GM21529 (cell line): ENCODE results near the gene IFIT3.
A peak's percentile ranks its signal among the peaks of the same experiment; 100 is the strongest.

ENCODE experiments used
- ATAC-seq: cut with Tn5 transposase; IDR thresholded peaks from one replicate; pipeline ENCODE4 v1.9.1; 2021; ENCODE audit not compliant: unreplicated experiment

IFIT3 gene

DNA sequence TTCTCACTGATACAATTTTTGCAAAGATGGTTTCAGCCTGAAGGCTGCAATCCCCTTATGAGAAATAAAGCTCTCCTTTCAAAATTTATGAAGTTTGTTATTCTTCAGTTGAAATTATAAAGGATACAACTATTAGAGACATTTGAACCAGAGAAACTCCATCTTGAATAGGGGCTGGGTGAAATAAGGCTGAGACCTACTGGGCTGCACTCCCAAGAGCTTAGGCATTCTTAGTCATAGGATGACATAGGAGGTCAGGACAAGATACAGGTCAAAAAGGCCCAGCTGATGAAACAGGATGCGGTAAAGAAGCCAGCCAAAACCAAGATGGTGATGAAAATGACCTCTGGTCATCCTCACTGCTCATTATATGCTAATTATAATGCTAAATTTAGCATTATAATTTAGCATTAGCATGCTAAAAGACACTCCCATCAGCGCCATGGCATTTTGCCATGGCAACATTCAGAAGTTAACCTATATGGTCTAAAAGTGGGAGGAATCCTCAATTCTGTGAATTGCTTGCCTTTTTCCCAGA, 27.7 kb downstream of the IFIT3 start:
- no peak for ATAC-seq

DNA sequence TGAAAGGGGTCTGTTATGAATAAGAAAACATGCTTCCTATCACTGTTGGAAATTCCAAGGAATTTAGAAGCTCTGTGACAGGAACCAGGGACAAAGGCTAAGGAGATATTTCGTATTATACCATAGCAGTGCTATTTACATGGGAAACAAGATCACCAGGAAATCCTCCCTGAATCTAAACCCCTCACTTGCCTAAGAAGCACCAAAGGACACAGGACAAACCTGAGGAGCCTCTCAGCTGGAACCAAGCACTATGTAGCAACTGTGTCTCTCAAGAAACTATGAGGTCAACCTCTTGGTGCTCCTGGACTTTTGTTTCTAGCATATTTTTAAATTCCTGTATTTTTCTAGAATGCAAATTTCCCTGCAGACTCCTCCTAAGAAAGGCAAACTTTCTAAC, 29.3 kb downstream of the IFIT3 start:
- no peak for ATAC-seq

DNA sequence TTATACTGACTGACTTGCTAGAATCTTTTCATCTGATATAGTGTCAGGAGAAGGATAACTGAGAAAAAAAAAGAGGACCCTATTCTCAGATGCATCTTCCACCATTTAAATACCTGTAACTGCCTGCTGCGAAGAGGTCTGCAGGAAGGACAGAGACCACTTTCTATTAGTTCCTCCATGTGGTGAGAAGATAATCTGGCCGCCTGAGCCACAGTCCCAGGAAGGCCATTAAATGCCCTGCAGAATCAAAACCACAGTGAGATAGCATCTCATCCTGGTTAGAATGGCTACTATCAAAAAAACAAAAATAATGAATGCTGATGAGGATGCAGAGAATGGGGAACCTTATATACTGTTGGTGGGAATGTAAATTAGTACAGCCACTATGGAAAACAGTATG, 30.2 kb downstream of the IFIT3 start:
- no peak for ATAC-seq

DNA sequence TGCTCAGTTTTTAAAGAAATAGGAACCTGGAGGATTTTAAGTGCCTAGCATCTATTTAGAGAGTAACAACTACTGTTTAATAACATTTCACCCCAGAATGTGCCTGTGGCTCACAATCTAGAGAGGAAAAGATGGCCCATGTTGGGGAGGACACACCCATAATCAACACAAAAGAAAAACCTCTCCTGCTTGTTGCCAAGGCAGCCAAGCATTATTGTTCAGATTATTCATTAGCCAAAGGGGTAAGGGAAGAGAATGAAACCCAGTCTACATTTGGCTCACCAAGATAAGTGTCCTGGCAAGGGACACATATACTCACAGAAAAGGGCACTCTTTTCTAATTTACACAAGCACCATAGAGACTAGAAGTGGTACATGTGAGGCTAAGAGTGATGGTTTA, 32.4 kb downstream of the IFIT3 start:
- no peak for ATAC-seq

DNA sequence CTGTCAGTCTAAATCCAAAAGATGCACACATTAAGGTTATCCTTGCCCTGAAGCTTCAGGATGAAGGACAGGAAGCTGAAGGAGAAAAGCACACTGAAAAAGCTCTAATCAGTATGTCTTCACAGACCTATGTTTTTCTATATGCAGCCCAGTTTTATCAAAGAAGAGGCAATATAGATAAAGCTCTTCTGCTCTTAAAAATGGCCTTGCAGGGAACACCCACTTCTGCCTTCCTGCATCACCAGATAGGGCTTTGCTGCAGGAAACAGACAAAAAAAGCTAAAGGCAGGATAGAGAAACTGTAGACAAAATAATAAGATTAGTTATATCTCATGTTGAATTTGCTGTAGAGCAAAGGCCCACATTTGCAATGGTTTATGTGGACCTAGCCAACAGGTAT, 35.1 kb downstream of the IFIT3 start:
- no peak for ATAC-seq

DNA sequence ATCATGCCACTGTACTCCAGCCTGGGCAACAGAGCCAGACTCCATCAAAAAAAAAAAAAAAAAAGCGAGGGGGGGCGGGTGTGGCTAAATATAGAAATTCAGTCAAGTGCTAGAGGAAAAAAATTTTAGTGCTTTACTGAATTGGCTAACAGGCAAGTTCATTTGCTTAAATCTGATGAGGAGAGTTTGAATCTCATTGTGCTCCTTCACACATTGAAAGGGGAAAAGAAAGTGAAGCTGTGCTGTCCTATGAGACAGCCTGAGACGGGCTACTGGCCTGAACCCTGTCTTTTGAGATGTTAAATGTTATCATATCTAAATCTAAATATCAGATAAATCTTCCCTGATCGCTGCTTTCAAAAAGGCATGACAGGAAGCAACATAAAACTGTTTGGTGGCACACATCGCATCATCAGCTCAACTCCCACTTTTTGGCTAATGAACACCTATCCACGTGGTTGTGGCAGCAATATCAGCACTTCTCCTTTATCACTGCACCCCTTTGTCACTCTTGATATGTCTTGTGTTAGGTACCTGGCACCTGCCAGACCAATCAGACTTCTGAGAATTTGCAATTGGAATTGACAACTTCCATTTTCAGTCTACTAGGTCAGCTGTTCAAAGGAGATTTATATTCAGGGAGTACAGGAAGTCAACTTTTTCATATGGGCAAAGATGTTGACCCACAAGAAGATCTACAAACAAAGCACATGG, 36.1 kb downstream of the IFIT3 start:
- ATAC-seq: peak; percentile 43

DNA sequence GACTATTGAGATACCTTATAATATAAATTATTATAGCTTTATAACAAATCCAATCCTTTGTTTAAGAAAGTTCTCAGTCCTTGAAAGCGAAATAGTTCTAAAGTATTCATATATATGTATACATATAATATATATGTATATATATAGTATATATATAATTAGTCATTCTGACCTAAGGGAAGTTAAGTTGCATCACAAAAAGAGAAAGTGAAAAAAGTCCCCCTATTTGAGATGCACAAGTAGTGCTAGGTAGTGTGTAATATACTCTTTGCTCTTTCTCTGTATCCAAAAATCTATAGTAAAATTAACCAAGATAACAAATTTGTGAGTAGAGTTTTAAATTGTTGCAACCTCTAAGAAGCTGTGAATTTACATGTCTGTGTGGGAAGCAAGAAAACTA, 36.7 kb downstream of the IFIT3 start:
- ATAC-seq: peak; percentile 31

DNA sequence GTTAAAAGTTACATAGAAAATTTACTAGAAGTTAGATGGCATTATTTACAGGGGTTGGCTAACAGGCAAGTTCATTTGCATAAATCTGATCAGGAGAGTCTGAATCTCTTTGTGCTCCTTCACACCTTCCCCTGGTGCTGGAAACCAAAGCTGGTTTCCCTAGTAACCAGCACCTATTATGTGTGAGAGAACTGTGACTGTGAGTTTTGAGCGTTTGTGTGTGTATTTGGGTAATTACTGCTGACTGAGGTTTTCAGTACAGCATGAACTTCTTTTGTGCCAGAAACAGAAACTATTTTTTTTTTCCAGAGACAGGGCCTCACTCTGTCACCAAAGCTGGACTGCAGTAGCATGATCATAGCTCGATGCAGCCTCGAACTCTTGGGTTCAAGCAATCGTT, 39.7 kb downstream of the IFIT3 start:
- peak; percentile 65 for ATAC-seq

DNA sequence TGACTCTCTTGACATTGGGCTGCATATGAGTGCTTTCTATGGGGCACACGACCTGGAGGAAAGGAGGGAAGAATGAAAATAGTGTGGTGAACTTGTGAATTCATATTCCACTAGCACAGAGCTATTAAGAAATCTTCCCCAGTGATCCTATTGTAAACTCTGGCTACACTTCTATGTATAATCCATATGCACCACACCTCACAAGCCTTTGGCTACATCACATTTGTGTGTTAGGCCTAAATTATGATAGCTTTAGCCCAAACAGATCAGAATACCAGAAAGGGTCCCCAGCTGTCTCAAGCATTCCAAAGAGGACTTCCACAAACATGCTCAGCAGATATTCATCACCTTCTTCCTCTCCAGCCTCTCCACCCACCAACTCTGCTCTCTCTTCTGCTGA, 40.3 kb downstream of the IFIT3 start:
- no peak for ATAC-seq

DNA sequence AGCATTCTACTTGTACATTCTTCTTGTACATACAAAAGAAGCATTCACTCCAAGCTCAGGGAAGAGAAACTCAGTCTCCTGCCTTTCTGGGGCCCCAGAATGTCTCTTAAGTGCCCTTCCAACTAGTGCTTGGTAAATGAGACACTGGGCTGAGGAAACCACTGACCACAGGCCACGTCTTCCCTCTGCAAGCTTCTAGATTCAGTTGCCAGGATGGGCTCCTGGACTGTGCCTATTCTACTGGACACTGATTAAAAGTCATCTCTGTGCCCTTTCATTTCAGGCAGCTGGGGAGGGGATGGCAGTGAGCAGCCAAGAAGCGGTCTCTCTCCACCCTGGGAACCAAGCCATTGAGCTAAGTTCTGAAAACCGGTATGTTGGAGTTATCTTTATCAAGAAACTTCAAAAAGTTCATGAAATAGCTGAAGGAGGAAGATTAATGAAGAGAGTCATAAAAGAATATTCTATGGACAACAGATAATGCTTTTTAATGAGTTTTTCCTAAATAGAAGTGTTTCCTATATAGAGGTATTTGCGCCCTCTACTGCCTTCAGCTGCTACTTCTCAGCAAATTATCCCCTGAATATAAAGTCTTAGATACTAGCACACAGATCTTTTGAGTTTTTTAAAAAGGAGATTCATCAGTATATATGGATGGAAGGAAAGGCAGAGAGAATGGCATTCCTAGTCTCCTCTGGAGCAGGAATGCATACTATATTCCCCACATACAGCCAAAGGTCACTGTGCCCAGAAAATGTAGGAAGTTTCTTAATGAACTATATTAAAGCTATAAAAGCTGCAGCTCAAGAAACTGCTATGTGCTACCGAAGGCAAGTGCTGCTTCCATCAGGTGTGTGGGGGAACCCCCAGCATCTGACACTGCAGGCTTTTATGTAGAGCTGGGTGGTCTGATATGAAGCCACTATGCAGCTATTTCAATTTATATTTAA, 41.6 kb downstream of the IFIT3 start:
- ATAC-seq: no peak

DNA sequence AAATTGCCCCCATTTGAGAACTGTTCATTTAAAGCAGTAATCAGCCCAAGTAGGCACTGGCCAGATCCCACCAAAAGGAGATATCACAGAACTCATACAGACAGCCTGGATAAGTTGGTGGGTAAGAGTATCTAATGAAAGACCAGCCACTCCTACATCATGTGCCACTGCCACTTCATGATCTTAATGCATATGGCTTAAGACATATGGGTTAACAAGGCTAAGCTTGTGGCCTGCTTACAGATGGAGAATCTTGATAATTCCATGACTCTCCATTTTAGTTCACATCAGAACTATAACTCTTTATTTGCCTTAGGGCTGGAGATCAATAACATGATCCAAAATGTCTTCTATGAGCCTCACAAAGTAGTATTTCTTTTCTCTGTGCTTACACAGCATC, 43.3 kb downstream of the IFIT3 start:
- no peak for ATAC-seq

DNA sequence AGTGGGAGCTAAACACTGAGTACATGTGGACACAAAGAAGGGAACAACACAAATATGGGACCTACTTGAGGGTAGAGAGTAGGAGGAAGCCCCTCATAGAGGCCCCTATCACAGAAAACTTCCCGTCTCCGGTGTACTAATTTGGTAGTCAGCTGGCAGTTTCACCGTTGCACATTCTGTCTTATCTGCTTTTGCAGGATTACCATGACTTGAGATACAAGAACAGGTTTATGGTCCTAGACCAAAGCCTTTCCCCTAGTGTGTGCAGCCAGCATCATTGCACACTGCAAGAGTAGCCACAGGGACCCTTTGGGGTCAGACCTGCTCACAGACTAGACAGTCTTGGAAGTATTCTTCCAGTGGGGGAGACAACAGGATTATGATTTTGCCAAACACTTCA, 44.2 kb downstream of the IFIT3 start:
- ATAC-seq: no peak

DNA sequence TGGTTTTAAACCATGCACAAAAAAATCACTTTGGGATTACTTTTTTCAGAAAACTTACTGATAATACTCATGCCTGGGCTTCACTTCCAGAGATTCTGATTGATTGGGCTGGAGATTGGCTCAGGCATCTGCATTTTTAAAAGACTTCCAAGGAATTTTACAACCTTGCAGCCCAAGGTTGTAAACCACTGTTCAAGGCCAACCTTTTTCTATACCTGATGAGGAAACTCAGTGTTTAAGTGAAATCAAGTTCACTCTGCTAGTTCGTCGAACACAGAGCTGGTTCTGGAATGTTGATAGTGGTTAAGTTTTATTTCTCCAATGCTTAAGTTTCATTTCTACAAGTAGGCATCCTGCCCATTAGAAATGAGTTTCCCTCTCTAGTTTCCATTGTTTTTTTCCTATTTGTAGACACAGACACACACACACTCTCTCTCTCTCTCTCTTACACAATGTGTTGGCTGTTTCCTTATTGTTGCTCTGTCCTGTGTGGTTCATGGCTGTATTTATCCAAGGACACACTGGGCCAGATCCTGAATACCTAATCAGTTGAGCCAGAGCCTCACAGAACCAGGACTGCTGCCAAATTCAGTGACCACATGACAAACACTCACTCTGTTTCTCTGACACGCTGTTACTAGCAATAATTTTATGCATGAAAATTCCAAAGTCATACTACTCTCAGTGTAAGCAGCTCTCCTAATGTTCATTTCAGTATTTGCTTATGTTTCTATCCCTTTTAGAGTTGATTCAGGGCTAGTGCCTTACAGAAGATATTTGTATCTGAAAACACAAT, 46.3 kb downstream of the IFIT3 start:
- no peak for ATAC-seq

DNA sequence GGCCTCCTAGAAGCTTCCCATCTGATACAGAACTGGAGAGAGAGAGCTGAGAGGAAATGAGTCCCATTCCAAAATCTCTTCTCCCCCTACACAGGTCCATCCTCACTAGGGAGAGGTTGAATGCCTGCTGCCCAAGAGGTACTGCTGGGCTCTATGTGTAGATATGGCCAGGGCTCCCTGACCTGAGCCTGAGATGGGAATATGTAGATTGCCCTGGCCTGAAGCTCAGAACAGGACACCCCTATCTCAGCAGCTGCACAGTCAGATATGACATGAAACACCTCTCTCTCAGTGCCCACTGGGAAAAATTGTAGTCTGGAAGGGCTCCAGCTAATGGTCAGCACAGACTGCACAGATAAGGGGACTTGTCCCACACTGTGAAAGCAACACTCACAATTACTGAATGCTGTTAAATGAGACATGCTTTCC, 46.9 kb downstream of the IFIT3 start:
- no peak for ATAC-seq

DNA sequence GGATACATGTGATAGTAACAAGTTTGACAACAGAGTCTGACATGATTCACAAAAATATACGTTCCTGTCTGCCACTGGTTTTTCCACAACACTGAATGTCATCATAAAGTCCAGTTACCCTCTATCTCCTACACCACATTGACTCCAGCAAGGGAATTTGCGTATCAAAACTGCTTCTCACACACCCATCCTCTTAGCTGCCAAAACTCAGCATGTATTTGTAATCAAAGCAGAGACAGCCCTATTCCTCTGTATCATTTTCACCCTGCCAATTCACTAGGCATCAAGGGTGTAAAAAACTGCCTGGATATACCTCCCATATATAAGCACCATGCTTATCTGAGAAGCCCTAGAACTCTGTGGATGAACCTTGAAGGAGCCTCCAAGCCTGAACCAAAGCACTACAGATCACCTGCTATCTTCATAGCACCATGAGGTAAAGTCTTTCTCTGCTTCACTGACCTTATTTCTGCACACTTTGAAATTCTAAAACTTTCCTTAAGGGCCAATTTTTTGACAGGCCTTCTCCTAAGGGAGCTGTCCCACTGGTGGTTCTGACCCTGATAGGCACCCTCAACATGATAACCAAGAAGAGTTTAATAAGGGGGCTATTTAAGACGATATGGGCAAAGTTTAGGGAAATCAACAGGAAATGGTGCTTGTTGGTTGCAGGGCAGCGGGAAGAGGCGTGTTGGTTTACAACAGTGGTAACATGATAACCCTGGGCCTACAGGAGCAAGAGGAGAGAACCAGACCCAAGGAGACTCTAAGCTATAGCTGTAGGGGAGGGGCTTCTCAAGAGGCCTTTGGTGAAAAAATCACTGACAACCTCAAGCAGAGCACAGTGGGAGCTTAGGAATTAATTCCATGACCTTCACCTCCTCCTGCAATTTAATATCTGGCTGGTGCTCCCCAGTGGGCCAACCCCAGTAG, 50.2 kb downstream of the IFIT3 start, which contains the start of gene IFIT1B:
IFIT1B (plus strand) TSS at position 352 of the 933 bp plus-strand sequence; CDS start at position 432, 80 bp downstream.
- no peak for ATAC-seq

DNA sequence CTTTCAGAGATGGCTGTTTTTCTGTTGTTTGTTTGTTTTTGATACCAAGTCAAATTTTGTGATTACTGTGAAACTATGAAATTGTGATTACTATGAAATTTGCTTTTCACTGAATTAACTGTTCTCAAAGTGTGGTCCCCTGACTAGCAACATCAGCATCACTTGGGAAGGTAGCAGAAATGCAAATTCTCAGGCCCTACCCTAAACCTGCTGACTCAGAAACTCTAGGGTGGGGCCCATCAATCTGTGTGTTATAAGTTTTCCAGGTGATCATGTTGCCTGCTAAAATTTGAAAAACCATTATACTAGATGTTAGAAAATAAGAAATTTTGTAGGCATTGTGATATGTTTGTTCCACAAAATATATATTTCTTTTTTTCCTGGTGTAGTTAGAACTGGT, 51.3 kb downstream of the IFIT3 start:
- ATAC-seq: no peak

DNA sequence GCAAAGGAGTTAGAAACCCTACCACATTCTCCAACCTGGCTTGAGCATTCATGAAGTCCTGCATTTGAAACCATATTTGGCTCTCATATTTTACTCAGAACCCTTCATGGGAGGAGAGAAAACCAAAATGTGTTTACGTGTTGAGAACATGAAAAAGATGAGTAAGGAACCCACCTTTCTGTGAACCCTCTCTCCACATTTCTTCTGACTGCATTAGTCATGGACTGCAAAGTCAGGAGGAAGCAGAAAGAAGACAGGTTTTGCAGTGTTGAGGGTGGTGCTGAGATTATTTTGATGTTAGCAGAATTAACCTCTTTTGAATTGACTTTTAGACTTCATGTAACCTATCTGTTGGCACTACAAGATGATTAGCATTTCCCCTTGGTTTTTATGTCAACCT, 55.0 kb downstream of the IFIT3 start:
- no peak for ATAC-seq

DNA sequence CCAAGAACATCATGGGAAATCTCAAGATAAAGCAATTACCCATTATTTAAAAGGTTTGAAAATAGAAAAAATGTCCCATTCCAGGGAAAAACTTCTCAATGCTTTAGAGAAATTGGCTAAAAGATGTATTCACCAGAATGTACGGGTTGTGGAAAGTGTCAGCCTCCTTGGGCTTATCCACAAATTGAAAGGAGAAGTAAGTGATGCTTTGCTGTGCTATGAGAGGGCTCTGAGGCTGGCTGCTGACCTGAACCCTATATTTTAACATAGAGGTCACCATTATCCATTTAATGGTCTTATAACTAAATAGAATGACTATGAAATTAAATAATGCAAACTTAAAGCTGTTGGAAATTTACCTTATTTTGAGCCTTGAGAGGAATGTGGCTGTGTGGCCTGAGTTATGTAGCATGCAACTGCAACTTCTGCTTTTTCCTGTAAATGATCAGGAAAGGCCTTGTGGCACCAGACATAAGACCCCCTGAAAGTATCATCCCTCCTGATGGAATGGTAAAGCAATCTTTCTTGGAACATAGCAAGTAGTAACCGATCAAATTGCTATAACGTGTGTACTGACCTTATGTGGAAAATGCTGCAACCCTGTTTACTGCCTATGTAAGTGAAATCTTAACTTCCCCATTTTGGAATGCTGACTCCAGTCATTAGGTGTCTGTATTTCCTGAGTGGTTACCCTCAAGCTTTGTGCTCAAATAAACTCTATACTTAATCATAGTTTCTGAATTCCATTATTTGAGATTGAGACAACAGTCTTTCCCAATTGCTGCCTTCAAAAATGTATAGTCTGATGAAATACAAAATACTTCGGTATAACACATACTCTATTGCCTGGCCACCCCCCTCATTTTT, 56.9 kb downstream of the IFIT3 start:
- no peak for ATAC-seq

DNA sequence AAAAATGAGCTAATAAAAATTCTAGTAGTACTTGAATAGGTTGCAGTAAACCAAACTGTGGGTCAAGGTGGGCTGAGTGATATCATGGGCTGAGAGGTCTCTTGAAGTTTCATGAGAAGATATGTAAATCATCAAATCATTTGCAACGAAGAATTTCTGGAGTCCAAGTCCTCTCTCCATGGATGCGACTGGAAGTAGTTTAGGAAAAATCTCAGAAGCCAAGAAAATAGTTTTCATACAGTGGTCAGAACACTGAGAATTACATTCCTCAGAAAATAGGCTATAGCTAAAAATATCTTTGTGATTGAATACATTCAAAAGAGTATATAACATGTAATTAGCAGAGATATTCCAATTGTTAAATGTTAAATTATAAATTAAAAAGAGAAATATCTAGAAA, 61.0 kb downstream of the IFIT3 start:
- ATAC-seq: no peak
